Fibroblast of lung (primary cell): ENCODE measurements around the gene UBE3C.

Experiments used
- EZH2 ChIP-seq: IDR thresholded peaks from 2 replicates; pipeline ENCODE4 v1.5.1; 2012; ENCODE audit warnings: low read length, control low read depth, mild to moderate bottlenecking; ENCODE audit errors: missing control alignments
- TF ChIP-seq, protein P1 (sequence below), 2 donors: IDR thresholded peaks in 1 of 2; conservative IDR thresholded peaks in 1 of 2; 1 replicate in 1 of 2; 2 replicates in 1 of 2; pipeline ENCODE4 v1.5.1; 2011 to 2012; ENCODE audit warnings: low read length in 2 of 2, control low read depth in 1 of 2, inconsistent platforms in 1 of 2, low read depth in 1 of 2, mild to moderate bottlenecking in 1 of 2

DNA sequence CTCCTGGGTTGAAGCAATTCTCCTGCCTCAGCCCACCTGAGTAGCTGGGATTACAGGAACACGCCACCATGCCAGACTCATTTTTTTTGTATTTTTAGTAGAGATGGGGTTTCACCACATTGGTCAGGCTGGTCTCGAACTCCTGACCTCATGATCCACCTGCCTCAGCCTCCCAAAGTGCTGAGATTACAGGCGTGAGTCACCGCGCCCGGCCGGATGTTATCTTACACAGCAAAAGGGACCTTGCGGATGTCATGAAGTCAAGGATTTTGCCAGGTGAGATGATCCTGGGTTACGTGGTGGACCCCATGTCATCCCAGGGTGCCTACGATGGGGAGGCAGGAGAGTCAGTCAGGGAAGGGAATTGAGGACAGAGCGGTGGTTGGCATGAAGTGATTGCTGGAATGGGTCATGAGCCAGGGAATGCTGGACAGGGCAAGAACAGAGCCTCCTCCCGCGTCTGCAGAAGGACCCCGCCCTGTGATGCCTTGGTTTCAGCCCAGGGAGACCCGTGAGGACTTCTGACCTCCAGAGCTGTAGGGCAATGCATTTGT lies 8.7 kb upstream of the UBE3C start:
- TF ChIP-seq, protein P1, sequence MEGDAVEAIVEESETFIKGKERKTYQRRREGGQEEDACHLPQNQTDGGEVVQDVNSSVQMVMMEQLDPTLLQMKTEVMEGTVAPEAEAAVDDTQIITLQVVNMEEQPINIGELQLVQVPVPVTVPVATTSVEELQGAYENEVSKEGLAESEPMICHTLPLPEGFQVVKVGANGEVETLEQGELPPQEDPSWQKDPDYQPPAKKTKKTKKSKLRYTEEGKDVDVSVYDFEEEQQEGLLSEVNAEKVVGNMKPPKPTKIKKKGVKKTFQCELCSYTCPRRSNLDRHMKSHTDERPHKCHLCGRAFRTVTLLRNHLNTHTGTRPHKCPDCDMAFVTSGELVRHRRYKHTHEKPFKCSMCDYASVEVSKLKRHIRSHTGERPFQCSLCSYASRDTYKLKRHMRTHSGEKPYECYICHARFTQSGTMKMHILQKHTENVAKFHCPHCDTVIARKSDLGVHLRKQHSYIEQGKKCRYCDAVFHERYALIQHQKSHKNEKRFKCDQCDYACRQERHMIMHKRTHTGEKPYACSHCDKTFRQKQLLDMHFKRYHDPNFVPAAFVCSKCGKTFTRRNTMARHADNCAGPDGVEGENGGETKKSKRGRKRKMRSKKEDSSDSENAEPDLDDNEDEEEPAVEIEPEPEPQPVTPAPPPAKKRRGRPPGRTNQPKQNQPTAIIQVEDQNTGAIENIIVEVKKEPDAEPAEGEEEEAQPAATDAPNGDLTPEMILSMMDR (conservative IDR thresholded peaks at IDR 0.05 in 1 of 2, IDR thresholded peaks at IDR 0.05 in 1 of 2; ENCODE audit: low read depth in 1 of 2, low read length in 2 of 2), result no peak
- TF ChIP-seq EZH2, result no peak
